Measurements from ENCODE around the gene TRPV6. TPM values are rescaled to one million over a fixed set of nuclear protein-coding genes. Genes with fewer than 3 reads are reported as not detected.

Gene TRPV6
- total and polyA plus RNA-seq, 2 experiments from 2014 or later = 3.5 to 3.7 TPM

- Histone ChIP-seq H3K27ac (no peak overlapping the region), H3K27me3 (no peaks in the 10 kb centered on the region), H3K4me3 (no peak overlapping the region), H3K36me3 (replicated peaks; ENCODE audit: insufficient read depth, low read depth) (no peaks in the 10 kb centered on the region), H3K79me2 (no peaks in the 10 kb centered on the region), H2AFZ (no peak overlapping the region), H3K4me2 (no peak overlapping the region), H3K9me2 (replicated peaks; ENCODE audit: insufficient read depth) (no peaks in the 10 kb centered on the region), H3K4me1 (ENCODE audit: insufficient read depth) (no peaks in the 10 kb centered on the region), H3K9me3 (ENCODE audit: low read depth) (no peaks in the 10 kb centered on the region), H4K20me1 (ENCODE audit: insufficient read depth, poor library complexity, severe bottlenecking) (no peaks in the 10 kb centered on the region)
- TF ChIP-seq CTCF (IDR thresholded peaks at IDR 0.05; ENCODE audit: poor library complexity) = no peak
- no peak for TF ChIP-seq EZH2phosphoT487 (IDR thresholded peaks at IDR 0.05; ENCODE audit: low read depth, severe bottlenecking, unreplicated experiment)
- WGBS (ENCODE audit: low lambda C conversion rate, missing lambda C conversion rate) = 96% methylated on average over 7 of the region's 7 CpGs
- DNase-seq (ENCODE audit: low spot score) = no peak
Observed at GRCh38 chr7:142862786-142863400, 22.7 kb downstream of the TRPV6 start.

DNA sequence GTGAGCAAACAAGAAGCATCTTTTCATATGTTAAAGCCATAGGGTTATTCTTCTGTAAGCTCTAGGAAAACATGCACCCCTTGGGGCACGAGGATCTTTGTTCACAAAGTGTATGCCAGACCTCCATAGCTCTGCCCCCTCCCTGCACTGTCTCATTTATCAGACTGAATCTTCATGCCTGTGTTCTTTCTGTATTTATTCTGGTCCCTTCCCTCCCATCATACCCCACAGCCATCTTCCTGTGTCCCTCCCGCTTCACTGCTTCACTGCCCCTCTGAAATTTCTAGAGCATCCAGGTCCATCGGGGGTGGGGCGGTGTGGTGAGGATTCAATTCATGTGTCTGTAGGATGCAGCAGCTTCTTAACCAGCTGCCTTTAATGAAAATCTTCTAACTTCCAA lies 23.2 kb downstream of the TRPV6 start:
- H3K79me2 ChIP-seq = no peaks in the 10 kb centered on the region
- no peaks in the 10 kb centered on the region for H4K20me1 ChIP-seq (ENCODE audit: insufficient read depth, poor library complexity, severe bottlenecking)
- H3K36me3 ChIP-seq (replicated peaks; ENCODE audit: insufficient read depth, low read depth) = no peaks in the 10 kb centered on the region
- H3K9me2 ChIP-seq (replicated peaks; ENCODE audit: insufficient read depth) = no peaks in the 10 kb centered on the region
- no peak overlapping the region for H3K27ac ChIP-seq
- no peak overlapping the region for H3K4me3 ChIP-seq
- TF ChIP-seq EZH2phosphoT487 (IDR thresholded peaks at IDR 0.05; ENCODE audit: low read depth, severe bottlenecking, unreplicated experiment) (no peak), EZH2 (IDR thresholded peaks at IDR 0.05; ENCODE audit: borderline replicate concordance) (no peak), CTCF (IDR thresholded peaks at IDR 0.05; ENCODE audit: poor library complexity) (no peak)
- no peak for DNase-seq (ENCODE audit: low spot score)
- H3K27me3 ChIP-seq = no peaks in the 10 kb centered on the region
- H3K4me2 ChIP-seq = no peak overlapping the region
- H2AFZ ChIP-seq = no peak overlapping the region
- 92% methylated on average over 4 of the region's 4 CpGs for WGBS (ENCODE audit: low lambda C conversion rate, missing lambda C conversion rate)
- H3K4me1 ChIP-seq (ENCODE audit: insufficient read depth) = no peaks in the 10 kb centered on the region
- H3K9me3 ChIP-seq (ENCODE audit: low read depth) = no peaks in the 10 kb centered on the region

GRCh38 chr7:142860968-142861367 lies 24.6 kb downstream of the TRPV6 start:
- H3K9me3 ChIP-seq (ENCODE audit: low read depth) = no peaks in the 10 kb centered on the region
- H3K79me2 ChIP-seq = no peaks in the 10 kb centered on the region
- H3K4me3 ChIP-seq = no peak overlapping the region
- no peaks in the 10 kb centered on the region for H3K27me3 ChIP-seq
- no peak for DNase-seq (ENCODE audit: low spot score)
- H3K4me1 ChIP-seq (ENCODE audit: insufficient read depth) = peaks cover 4% of the 10 kb centered on the region
- no peak overlapping the region for H3K27ac ChIP-seq
- WGBS (ENCODE audit: low lambda C conversion rate, missing lambda C conversion rate) = 51% methylated on average over 3 of the region's 3 CpGs
- no peaks in the 10 kb centered on the region for H3K9me2 ChIP-seq (replicated peaks; ENCODE audit: insufficient read depth)
- no peaks in the 10 kb centered on the region for H4K20me1 ChIP-seq (ENCODE audit: insufficient read depth, poor library complexity, severe bottlenecking)
- H3K36me3 ChIP-seq (replicated peaks; ENCODE audit: insufficient read depth, low read depth) = no peaks in the 10 kb centered on the region
- H3K4me2 ChIP-seq = no peak overlapping the region
- H2AFZ ChIP-seq = no peak overlapping the region
- TF ChIP-seq CTCF (IDR thresholded peaks at IDR 0.05; ENCODE audit: poor library complexity) (no peak), EZH2phosphoT487 (IDR thresholded peaks at IDR 0.05; ENCODE audit: low read depth, severe bottlenecking, unreplicated experiment) (no peak), EZH2 (IDR thresholded peaks at IDR 0.05; ENCODE audit: borderline replicate concordance) (no peak)
